ENCODE results near the gene RBM47. TPM values are rescaled to one million over a fixed set of nuclear protein-coding genes. Genes with fewer than 3 reads are reported as not detected.

The RBM47 gene
- total and polyA plus RNA-seq, 2 donors (not counting 1 experiment from before 2014, with no cell fraction given), result 0.14 to 1.8 TPM

DNA sequence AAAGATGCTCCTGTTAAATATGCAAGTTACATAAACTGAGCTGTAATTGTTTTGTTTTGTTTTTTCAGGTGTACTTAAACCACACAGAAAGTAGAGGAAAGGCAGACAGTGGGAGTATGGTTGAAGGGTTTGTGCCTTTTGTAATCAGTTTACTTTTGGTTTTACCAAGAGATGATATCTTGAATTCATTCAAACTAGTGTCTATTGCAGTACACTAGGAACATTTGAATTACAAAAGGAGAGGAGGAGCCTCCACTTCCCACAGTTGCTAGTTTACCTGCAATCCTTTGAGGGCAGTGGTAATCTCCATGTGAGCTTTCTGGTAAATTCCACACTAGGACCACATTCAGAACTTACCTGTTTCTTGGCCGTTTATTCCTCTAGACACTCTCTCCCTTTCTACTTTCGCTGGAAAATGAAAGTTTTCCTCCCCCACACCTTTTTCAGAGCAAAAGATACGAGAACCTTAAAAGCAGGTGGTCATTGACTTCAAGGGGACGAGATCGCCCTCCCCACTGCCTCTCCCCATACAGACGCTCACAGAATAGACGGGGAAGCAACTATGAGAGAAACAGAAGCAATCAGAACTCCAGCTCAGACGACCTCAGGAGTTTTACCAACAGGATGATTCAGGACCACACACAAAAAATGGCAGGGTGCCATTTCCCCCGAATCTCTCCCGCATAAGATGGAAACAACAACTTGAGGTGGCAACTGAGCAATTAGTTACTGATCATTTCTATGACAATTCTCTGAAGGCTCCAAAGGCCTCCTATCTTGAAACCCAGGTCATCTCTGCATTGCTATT, 3.3 kb downstream of the RBM47 start:
- TF ChIP-seq, protein P1, sequence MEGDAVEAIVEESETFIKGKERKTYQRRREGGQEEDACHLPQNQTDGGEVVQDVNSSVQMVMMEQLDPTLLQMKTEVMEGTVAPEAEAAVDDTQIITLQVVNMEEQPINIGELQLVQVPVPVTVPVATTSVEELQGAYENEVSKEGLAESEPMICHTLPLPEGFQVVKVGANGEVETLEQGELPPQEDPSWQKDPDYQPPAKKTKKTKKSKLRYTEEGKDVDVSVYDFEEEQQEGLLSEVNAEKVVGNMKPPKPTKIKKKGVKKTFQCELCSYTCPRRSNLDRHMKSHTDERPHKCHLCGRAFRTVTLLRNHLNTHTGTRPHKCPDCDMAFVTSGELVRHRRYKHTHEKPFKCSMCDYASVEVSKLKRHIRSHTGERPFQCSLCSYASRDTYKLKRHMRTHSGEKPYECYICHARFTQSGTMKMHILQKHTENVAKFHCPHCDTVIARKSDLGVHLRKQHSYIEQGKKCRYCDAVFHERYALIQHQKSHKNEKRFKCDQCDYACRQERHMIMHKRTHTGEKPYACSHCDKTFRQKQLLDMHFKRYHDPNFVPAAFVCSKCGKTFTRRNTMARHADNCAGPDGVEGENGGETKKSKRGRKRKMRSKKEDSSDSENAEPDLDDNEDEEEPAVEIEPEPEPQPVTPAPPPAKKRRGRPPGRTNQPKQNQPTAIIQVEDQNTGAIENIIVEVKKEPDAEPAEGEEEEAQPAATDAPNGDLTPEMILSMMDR (conservative IDR thresholded peaks at IDR 0.05 in 1 of 2, IDR thresholded peaks at IDR 0.05 in 1 of 2; ENCODE audit: low read depth in 1 of 2, low read length in 2 of 2), result no peak
- TF ChIP-seq EZH2 (IDR thresholded peaks at IDR 0.05; ENCODE audit: low read length, missing control alignments), result no peak
- Histone ChIP-seq H3K4me2 (ENCODE audit: extremely low read depth, insufficient read depth, low read length) (no peak overlapping the region), H3K27ac (ENCODE audit: insufficient read depth, low read length) (no peak overlapping the region), H3K9ac (ENCODE audit: insufficient read depth, low read length) (no peak overlapping the region), H3K27me3 (ENCODE audit: control insufficient read depth, insufficient read depth, low read length) (no peaks in the 10 kb centered on the region), H3K4me1 (ENCODE audit: control insufficient read depth, extremely low read depth, insufficient read depth, low read length) (no peaks in the 10 kb centered on the region), H3K4me3 (replicated peaks in 1 of 4; ENCODE audit: control extremely low read depth in 1 of 4, insufficient read depth in 1 of 4, low read depth in 3 of 4, low read length in 4 of 4) (no peak overlapping the region), H3K9me3 (ENCODE audit: control insufficient read depth, insufficient read depth, low read depth, low read length) (no peaks in the 10 kb centered on the region), H4K20me1 (ENCODE audit: control insufficient read depth, extremely low read depth, insufficient read depth, low read length) (no peaks in the 10 kb centered on the region), H3K36me3 (ENCODE audit: control insufficient read depth, insufficient read depth, low read length) (no peaks in the 10 kb centered on the region), H2AFZ (ENCODE audit: low read length) (no peak overlapping the region), H3K79me2 (ENCODE audit: control insufficient read depth, insufficient read depth, low read length) (no peaks in the 10 kb centered on the region)
- DNase-seq (ENCODE audit: low read depth in 2 of 2), result peak in 1 of 2 donors; percentile 60

- no peak overlapping the region for H2AFZ ChIP-seq (ENCODE audit: low read length)
- no peak overlapping the region for H3K4me2 ChIP-seq (ENCODE audit: extremely low read depth, insufficient read depth, low read length)
- no peak for DNase-seq (ENCODE audit: low read depth in 2 of 2)
- H3K27me3 ChIP-seq (ENCODE audit: control insufficient read depth, insufficient read depth, low read length), result no peaks in the 10 kb centered on the region
- H3K9me3 ChIP-seq (ENCODE audit: control insufficient read depth, insufficient read depth, low read depth, low read length), result no peaks in the 10 kb centered on the region
- no peaks in the 10 kb centered on the region for H3K79me2 ChIP-seq (ENCODE audit: control insufficient read depth, insufficient read depth, low read length)
- no peak overlapping the region for H3K27ac ChIP-seq (ENCODE audit: insufficient read depth, low read length)
- H3K4me1 ChIP-seq (ENCODE audit: control insufficient read depth, extremely low read depth, insufficient read depth, low read length), result no peaks in the 10 kb centered on the region
- H3K36me3 ChIP-seq (ENCODE audit: control insufficient read depth, insufficient read depth, low read length), result no peaks in the 10 kb centered on the region
- no peaks in the 10 kb centered on the region for H4K20me1 ChIP-seq (ENCODE audit: control insufficient read depth, extremely low read depth, insufficient read depth, low read length)
- H3K4me3 ChIP-seq (replicated peaks in 1 of 4; ENCODE audit: control extremely low read depth in 1 of 4, insufficient read depth in 1 of 4, low read depth in 3 of 4, low read length in 4 of 4), result no peak overlapping the region
- no peak overlapping the region for H3K9ac ChIP-seq (ENCODE audit: insufficient read depth, low read length)
- TF ChIP-seq, protein P1 (conservative IDR thresholded peaks at IDR 0.05 in 1 of 2, IDR thresholded peaks at IDR 0.05 in 1 of 2; ENCODE audit: low read depth in 1 of 2, low read length in 2 of 2), result no peak
- no peak for TF ChIP-seq EZH2 (IDR thresholded peaks at IDR 0.05; ENCODE audit: low read length, missing control alignments)
Observed at GRCh38 chr4:40623707-40624106, 6.0 kb downstream of the RBM47 start.

DNA sequence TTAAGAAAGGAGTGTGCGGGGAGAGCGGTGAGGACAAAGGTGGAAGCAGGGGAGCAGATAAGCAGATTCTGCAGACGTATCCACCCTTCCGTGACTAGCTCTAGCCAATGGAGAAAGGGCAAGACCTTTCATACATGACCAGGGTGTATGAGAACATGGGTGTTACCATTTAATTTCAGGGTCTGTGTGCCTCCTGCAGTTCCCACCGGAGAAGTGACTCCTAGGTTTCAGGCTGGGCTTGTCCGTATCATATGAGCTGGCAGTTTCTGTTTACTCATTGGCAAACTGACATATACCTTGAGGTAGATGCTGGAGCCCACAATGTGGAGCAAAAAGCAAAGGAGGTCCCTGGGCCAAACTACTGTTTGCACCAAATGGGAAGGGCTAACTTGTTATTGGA, 6.8 kb downstream of the RBM47 start:
- Histone ChIP-seq H3K4me2 (ENCODE audit: extremely low read depth, insufficient read depth, low read length) (no peak overlapping the region), H3K4me1 (ENCODE audit: control insufficient read depth, extremely low read depth, insufficient read depth, low read length) (no peaks in the 10 kb centered on the region), H3K9ac (ENCODE audit: insufficient read depth, low read length) (no peak overlapping the region), H3K36me3 (ENCODE audit: control insufficient read depth, insufficient read depth, low read length) (no peaks in the 10 kb centered on the region), H3K4me3 (replicated peaks in 1 of 4; ENCODE audit: control extremely low read depth in 1 of 4, insufficient read depth in 1 of 4, low read depth in 3 of 4, low read length in 4 of 4) (no peak overlapping the region), H3K79me2 (ENCODE audit: control insufficient read depth, insufficient read depth, low read length) (no peaks in the 10 kb centered on the region), H4K20me1 (ENCODE audit: control insufficient read depth, extremely low read depth, insufficient read depth, low read length) (no peaks in the 10 kb centered on the region), H2AFZ (ENCODE audit: low read length) (no peak overlapping the region), H3K27ac (ENCODE audit: insufficient read depth, low read length) (no peak overlapping the region), H3K9me3 (ENCODE audit: control insufficient read depth, insufficient read depth, low read depth, low read length) (no peaks in the 10 kb centered on the region), H3K27me3 (ENCODE audit: control insufficient read depth, insufficient read depth, low read length) (no peaks in the 10 kb centered on the region)
- TF ChIP-seq, protein P1 (conservative IDR thresholded peaks at IDR 0.05 in 1 of 2, IDR thresholded peaks at IDR 0.05 in 1 of 2; ENCODE audit: low read depth in 1 of 2, low read length in 2 of 2), result no peak
- no peak for TF ChIP-seq EZH2 (IDR thresholded peaks at IDR 0.05; ENCODE audit: low read length, missing control alignments)
- DNase-seq (ENCODE audit: low read depth in 2 of 2), result peak in 1 of 2 donors; percentile 28
